ENCODE measurements around the gene NRARP. TPM values are rescaled to one million over a fixed set of nuclear protein-coding genes. Genes with fewer than 3 reads are reported as not detected.

The NRARP gene
- total and polyA plus RNA-seq, 2 experiments from 2014 or later = 4.0 to 55.1 TPM

DNA sequence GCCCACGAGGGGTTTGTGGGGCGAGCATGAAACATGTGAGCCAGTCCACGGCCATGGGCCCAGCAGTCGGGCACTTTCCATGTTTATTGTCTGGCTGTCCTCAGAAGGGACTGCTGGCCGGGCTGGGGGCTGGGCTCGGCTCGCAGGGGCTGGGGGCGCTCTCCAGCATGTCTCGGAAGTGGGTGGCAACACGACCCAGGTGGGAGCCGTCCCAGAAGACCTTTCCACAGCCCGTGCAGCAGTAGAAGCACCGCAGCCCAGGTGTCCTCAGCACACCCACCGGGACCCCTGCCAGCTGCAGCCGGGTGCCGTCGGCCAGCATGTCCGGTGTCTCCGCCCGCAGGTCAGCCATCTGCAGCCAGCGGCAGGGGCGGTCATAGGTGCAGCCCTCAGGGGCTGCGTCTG lies 4.8 kb upstream of the NRARP start:
- no peak overlapping the region for H3K4me3 ChIP-seq
- Mint-ChIP-seq H3K9me3 (no peaks in the 10 kb centered on the region), H3K27me3 (ENCODE audit: insufficient read depth, low read depth, poor library complexity) (peaks cover 17% of the 10 kb centered on the region), H3K4me3 (no peak overlapping the region), H3K36me3 (ENCODE audit: low read depth) (no peaks in the 10 kb centered on the region), H3K4me1 (peaks cover 25% of the 10 kb centered on the region), H3K27ac (no peak overlapping the region)
- TF ChIP-seq EZH2phosphoT487 (IDR thresholded peaks at IDR 0.05; ENCODE audit: unreplicated experiment) (no peak), STAT1 (IDR thresholded peaks at IDR 0.05; ENCODE audit: unreplicated experiment) (no peak)
- H2AFZ ChIP-seq = no peak overlapping the region
- H3F3A ChIP-seq (replicated peaks; ENCODE audit: low read depth) = peaks cover 8% of the 10 kb centered on the region
- H3K36me3 ChIP-seq (ENCODE audit: insufficient read depth) = no peaks in the 10 kb centered on the region
- no peak overlapping the region for H3K27ac ChIP-seq (ENCODE audit: low read depth)
- H3K27me3 ChIP-seq (ENCODE audit: insufficient read depth) = peaks cover 13% of the 10 kb centered on the region
- peaks cover 21% of the 10 kb centered on the region; the same call in 1 of the 2 replicates for H3K4me1 ChIP-seq (ENCODE audit: insufficient read depth)
- no peaks in the 10 kb centered on the region for H4K20me1 ChIP-seq (replicated peaks; ENCODE audit: insufficient read depth)
- H3K79me2 ChIP-seq (replicated peaks; ENCODE audit: insufficient read depth) = no peaks in the 10 kb centered on the region
- H3K9me2 ChIP-seq (ENCODE audit: insufficient read depth) = no peaks in the 10 kb centered on the region
- no peak overlapping the region for H3K4me2 ChIP-seq
- DNase-seq (ENCODE audit: low spot score) (no peak), ATAC-seq (no peak)

DNA sequence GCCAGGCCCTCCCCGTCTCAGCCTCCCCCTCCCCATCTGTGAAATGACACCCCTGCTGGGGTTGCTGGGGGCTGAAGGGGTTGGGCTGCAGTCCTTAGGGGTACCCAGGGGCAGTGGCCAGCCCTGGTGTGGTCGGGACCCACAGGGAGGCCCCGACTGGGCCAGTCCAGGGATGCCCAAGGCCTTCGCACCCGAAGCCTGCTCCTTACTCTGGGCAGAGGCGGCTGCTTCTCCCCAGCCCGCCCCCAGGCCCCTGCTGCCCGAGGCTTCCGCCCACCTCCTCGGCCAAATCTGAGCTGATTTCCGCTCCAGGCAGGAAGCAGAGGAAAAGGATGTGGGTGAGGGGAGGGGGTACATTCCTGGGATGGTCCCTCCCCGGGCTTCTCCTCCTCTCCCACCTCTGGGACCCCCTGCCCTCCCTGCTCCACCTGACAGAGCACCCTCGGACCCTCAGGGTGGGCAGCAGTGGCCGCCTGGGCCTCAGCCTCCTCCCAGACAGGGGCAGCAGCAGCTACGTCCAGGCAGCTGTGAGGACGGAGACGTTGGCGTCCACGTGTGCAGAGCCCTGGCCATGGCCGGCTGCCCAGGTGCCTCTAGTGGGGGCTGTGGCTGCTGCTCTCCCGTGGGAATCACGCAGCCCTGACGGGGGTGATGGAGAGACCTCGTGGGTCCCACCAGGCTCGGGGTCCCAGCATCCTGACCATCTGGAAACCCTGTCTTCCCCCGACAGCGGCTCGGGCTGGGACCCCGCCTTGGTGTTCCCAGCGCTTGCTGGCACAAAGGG lies 4.2 kb upstream of the NRARP start:
- Mint-ChIP-seq H3K9me3 (no peaks in the 10 kb centered on the region), H3K27me3 (ENCODE audit: insufficient read depth, low read depth, poor library complexity) (peaks cover 20% of the 10 kb centered on the region), H3K27ac (no peak overlapping the region), H3K36me3 (ENCODE audit: low read depth) (no peaks in the 10 kb centered on the region), H3K4me1 (peaks cover 25% of the 10 kb centered on the region), H3K4me3 (no peak overlapping the region)
- H3K27me3 ChIP-seq (ENCODE audit: insufficient read depth) = peaks cover 13% of the 10 kb centered on the region
- no peak overlapping the region for H3K27ac ChIP-seq (ENCODE audit: low read depth)
- H3K4me2 ChIP-seq = no peak overlapping the region
- peaks cover 8% of the 10 kb centered on the region for H3F3A ChIP-seq (replicated peaks; ENCODE audit: low read depth)
- no peaks in the 10 kb centered on the region for H3K9me2 ChIP-seq (ENCODE audit: insufficient read depth)
- no peaks in the 10 kb centered on the region for H3K79me2 ChIP-seq (replicated peaks; ENCODE audit: insufficient read depth)
- no peak overlapping the region for H2AFZ ChIP-seq
- no peak overlapping the region for H3K4me3 ChIP-seq
- no peaks in the 10 kb centered on the region for H4K20me1 ChIP-seq (replicated peaks; ENCODE audit: insufficient read depth)
- DNase-seq (ENCODE audit: low spot score) = no peak
- no peaks in the 10 kb centered on the region for H3K36me3 ChIP-seq (ENCODE audit: insufficient read depth)
- peaks cover 21% of the 10 kb centered on the region; the same call in 1 of the 2 replicates for H3K4me1 ChIP-seq (ENCODE audit: insufficient read depth)
- no peak for ATAC-seq
- TF ChIP-seq ZNF114 (CRISPR knock-in tag; IDR thresholded peaks at IDR 0.05) (no peak), STAT1 (IDR thresholded peaks at IDR 0.05; ENCODE audit: unreplicated experiment) (no peak), EZH2phosphoT487 (IDR thresholded peaks at IDR 0.05; ENCODE audit: unreplicated experiment) (no peak), CTCF (conservative IDR thresholded peaks at IDR 0.05; ENCODE audit: low read depth in 2 of 2) (no peak), EZH2 (IDR thresholded peaks at IDR 0.05; ENCODE audit: low read depth, unreplicated experiment) (no peak), ZNF331 (CRISPR knock-in tag; IDR thresholded peaks at IDR 0.05; ENCODE audit: low read depth) (no peak), POLR2AphosphoS5 (IDR thresholded peaks at IDR 0.05; ENCODE audit: low read depth) (no peak), JUNB (IDR thresholded peaks at IDR 0.05; ENCODE audit: unreplicated experiment) (no peak), NANOG (IDR thresholded peaks at IDR 0.05; ENCODE audit: borderline replicate concordance) (no peak), REST (IDR thresholded peaks at IDR 0.05; ENCODE audit: unreplicated experiment) (no peak), CREB1 (CRISPR knock-in tag; IDR thresholded peaks at IDR 0.05; ENCODE audit: low read depth) (no peak)
